Thyroid gland (tissue), 4 donors: Measurements from ENCODE around the gene UCP3. TPM values are rescaled to one million over a fixed set of nuclear protein-coding genes. Genes with fewer than 3 reads are reported as not detected.

Experiments used
- DNase-seq, 2 donors: peaks; one replicate each; pipeline ENCODE4 v3.0.0-alpha.2; 2019
- H3K27ac ChIP-seq, 3 donors: fragments of 200-600 bp; sonication (generic); 1 replicate in 2 of 3; 2 replicates in 1 of 3; pipeline ENCODE4 v1.5.1; 2016 to 2019; ENCODE audit warnings: mild to moderate bottlenecking in 1 of 3, moderate library complexity in 1 of 3
- H3K27me3 ChIP-seq: fragments of 200-600 bp; sonication (generic); one replicate; pipeline ENCODE4 v1.5.1; 2019
- H3K36me3 ChIP-seq, 2 donors: fragments of 200-600 bp; sonication (generic); one replicate each; pipeline ENCODE4 v1.5.1; 2016 to 2019
- H3K4me1 ChIP-seq, 2 donors: fragments of 200-600 bp; sonication (generic); one replicate each; pipeline ENCODE4 v1.5.1; 2017 to 2019
- H3K4me3 ChIP-seq, 3 donors: fragments of 200-600 bp; sonication (generic); replicated peaks in 1 of 3; 1 replicate in 2 of 3; 2 replicates in 1 of 3; pipeline ENCODE4 v1.5.1; 2016; ENCODE audit warnings: mild to moderate bottlenecking in 1 of 3
- H3K9me3 ChIP-seq: fragments of 200-600 bp; sonication (generic); one replicate; pipeline ENCODE4 v1.5.1; 2017
- POLR2A ChIP-seq, 2 donors: fragments of 450-650 bp; IDR thresholded peaks; one replicate each; pipeline ENCODE4 v1.6.1; 2017; ENCODE audit warnings: antibody characterized with exemption in 2 of 2, mild to moderate bottlenecking in 2 of 2, moderate library complexity in 1 of 2
- WGBS, 2 donors: methylation state at CpG; one replicate each; pipeline ENCODE4 v1.1.5; 2017; 5-methylcytosine and 5-hydroxymethylcytosine counted together
- intact Hi-C: fragments of 100-400 bp; cut with DNase I; formaldehyde crosslinking; loops from one replicate; pipeline ENCODE4 v1.15.1; 2023
- total RNA-seq, 4 donors: library from RNA; depleted of rRNA; stranded (reverse); fragments of >200 nt; gene quantifications; one replicate each; pipeline ENCODE4 v1.2.3, GENCODE V29; 2016
- TF ChIP-seq, protein P1 (sequence below), 6 experiments: fragments of 200-600 bp in 3 of 6; fragments of 450-650 bp in 3 of 6; sonication (generic) in 3 of 6; IDR thresholded peaks; one replicate each; pipeline ENCODE4 v1.5.1; 2016 to 2019; ENCODE audit warnings: antibody characterized with exemption in 6 of 6, mild to moderate bottlenecking in 2 of 6, inconsistent platforms in 1 of 6, moderate library complexity in 1 of 6

UCP3 gene
- total RNA-seq, 4 donors from 2014 or later, result 3.1 to 3.6 (median 3.4) TPM

- no peak for DNase-seq
- H3K4me3 ChIP-seq, result no peak overlapping the region
- H3K36me3 ChIP-seq, result no peaks in the 10 kb centered on the region
- no peak for TF ChIP-seq POLR2A (IDR thresholded peaks at IDR 0.05)
- TF ChIP-seq, protein P1, sequence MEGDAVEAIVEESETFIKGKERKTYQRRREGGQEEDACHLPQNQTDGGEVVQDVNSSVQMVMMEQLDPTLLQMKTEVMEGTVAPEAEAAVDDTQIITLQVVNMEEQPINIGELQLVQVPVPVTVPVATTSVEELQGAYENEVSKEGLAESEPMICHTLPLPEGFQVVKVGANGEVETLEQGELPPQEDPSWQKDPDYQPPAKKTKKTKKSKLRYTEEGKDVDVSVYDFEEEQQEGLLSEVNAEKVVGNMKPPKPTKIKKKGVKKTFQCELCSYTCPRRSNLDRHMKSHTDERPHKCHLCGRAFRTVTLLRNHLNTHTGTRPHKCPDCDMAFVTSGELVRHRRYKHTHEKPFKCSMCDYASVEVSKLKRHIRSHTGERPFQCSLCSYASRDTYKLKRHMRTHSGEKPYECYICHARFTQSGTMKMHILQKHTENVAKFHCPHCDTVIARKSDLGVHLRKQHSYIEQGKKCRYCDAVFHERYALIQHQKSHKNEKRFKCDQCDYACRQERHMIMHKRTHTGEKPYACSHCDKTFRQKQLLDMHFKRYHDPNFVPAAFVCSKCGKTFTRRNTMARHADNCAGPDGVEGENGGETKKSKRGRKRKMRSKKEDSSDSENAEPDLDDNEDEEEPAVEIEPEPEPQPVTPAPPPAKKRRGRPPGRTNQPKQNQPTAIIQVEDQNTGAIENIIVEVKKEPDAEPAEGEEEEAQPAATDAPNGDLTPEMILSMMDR (IDR thresholded peaks at IDR 0.05), result no peak
- H3K4me1 ChIP-seq, result peaks cover 0 to 8% of the 10 kb centered on the region in 2 donors
- H3K27me3 ChIP-seq, result no peaks in the 10 kb centered on the region
- H3K9me3 ChIP-seq, result no peaks in the 10 kb centered on the region
- intact Hi-C loops, result loop anchor here (5.0 to 10.0 kb wide), 3 partner anchors 130 to 482 kb away; partner anchors contain the start of genes C2CD3 and PPME1
- no peak overlapping the region for H3K27ac ChIP-seq
- WGBS, 2 donors, result 72 to 74% methylated on average over 10 of the region's 10 CpGs
Observed at GRCh38 chr11:73965076-73965763, 43.7 kb downstream of the UCP3 start.

DNA sequence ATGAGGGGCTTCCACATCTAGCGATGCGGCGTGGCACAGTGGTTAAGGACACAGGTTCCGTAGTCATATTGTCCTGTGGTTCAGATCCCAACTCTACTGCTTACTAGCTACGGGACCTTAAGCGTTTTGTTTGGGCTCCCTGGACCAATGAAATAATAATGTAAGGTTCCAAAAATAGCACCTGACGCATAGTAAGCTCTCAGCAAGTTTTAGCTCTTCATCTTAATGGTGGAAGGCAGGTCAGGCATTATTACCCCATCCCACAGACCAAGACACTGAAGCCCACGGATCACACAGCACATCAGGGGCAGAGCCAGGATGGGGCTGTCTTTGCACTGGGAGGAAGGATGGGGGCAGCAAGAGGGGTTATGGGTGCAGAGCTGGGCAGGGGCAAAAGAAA lies 45.0 kb downstream of the UCP3 start:
- Histone ChIP-seq H3K36me3 (no peaks in the 10 kb centered on the region), H3K4me1 (peaks cover 0 to 8% of the 10 kb centered on the region in 2 donors), H3K9me3 (no peaks in the 10 kb centered on the region), H3K27ac (no peak overlapping the region), H3K4me3 (no peak overlapping the region), H3K27me3 (no peaks in the 10 kb centered on the region)
- TF ChIP-seq, protein P1 (IDR thresholded peaks at IDR 0.05), result no peak
- no peak for TF ChIP-seq POLR2A (IDR thresholded peaks at IDR 0.05)
- DNase-seq, result no peak
- intact Hi-C loops, result loop anchor here (10.0 kb wide), 2 partner anchors 131 to 211 kb away; partner anchors contain the start of genes C2CD3 and PPME1
- 78 to 80% methylated on average over 8 of the region's 8 CpGs for WGBS, 2 donors

GRCh38 chr11:73962101-73962705 lies 46.7 kb downstream of the UCP3 start:
- 74% methylated on average over 7 of the region's 7 CpGs for WGBS, 2 donors

DNA sequence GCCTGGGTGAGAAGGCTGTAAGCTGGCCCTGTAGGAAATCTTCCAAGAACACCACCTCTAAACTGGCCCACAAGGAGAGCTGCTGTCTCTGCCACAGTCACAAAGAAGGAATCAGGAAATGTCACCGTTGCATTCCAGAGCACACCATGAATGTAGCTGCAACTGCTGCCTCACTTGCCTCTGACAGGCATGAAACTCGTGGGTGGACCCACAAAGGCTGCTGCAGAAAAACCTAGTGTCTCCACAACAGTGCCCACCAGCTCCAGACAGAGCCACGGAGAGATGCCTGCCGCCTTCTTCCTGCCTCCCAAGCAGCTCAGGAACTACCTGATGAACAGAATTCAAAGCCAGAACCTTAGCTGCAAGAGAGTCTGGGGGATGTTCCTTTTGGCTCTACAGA lies 47.6 kb downstream of the UCP3 start:
- WGBS, 2 donors, result 70 to 79% methylated on average over 4 of the region's 4 CpGs

More at GRCh38 chr11:73962101-73962705, 46.7 kb downstream of the UCP3 start:
- no peaks in the 10 kb centered on the region for H3K9me3 ChIP-seq
- no peak overlapping the region for H3K4me3 ChIP-seq
- H3K27me3 ChIP-seq, result no peaks in the 10 kb centered on the region
- H3K36me3 ChIP-seq, result no peaks in the 10 kb centered on the region
- TF ChIP-seq, protein P1 (IDR thresholded peaks at IDR 0.05), result no peak
- TF ChIP-seq POLR2A (IDR thresholded peaks at IDR 0.05), result no peak
- intact Hi-C loops, result loop anchor here (10.0 kb wide), 2 partner anchors 133 to 213 kb away; partner anchors contain the start of genes C2CD3 and PPME1
- peaks cover 0 to 8% of the 10 kb centered on the region in 2 donors for H3K4me1 ChIP-seq
- DNase-seq, result no peak
- H3K27ac ChIP-seq, result no peak overlapping the region

More for the DNA sequence above, 47.6 kb downstream of the UCP3 start:
- Histone ChIP-seq H3K9me3 (no peaks in the 10 kb centered on the region), H3K4me1 (peaks cover 0 to 8% of the 10 kb centered on the region in 2 donors), H3K4me3 (no peak overlapping the region), H3K27ac (no peak overlapping the region), H3K27me3 (no peaks in the 10 kb centered on the region), H3K36me3 (no peaks in the 10 kb centered on the region)
- no peak for TF ChIP-seq POLR2A (IDR thresholded peaks at IDR 0.05)
- TF ChIP-seq, protein P1 (IDR thresholded peaks at IDR 0.05), result no peak
- no peak for DNase-seq
- intact Hi-C loops, result loop anchor here (10.0 kb wide), 2 partner anchors 133 to 213 kb away; partner anchors contain the start of genes C2CD3 and PPME1
